Activated CD4-positive, alpha-beta T cell treated with anti-CD3 and anti-CD28 coated beads for 48 hours (primary cell): ENCODE results near the gene ABHD1.
"Not testable (repeated sequence)": the region's sequence is repeated elsewhere in the genome, so short reads cannot be mapped to it uniquely, and the experiment has no call there.

ENCODE experiments used
- DNase-seq: peaks from one replicate; pipeline ENCODE4 v3.0.0-alpha.2; 2020

ABHD1 gene

DNA sequence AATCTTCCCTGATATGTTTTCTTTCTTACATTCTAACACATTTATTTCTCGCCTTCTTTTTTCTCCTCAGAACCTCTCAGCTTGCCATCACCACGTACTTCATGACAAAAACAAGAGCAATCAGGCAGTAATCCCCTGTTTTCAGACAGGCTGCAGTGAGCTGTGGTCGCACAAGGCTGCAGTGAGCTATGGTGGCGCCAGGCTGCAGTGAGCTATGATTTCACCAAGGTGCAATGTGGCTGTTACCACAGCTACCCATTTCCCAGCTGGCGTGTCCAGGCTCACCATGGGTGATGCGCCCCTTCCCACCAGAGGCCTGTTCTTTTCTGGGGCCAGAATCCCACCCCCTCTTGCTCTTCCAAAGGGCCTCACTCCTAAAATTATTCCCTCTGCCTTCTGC lies 51.0 kb downstream of the ABHD1 start:
- no peak for DNase-seq

DNA sequence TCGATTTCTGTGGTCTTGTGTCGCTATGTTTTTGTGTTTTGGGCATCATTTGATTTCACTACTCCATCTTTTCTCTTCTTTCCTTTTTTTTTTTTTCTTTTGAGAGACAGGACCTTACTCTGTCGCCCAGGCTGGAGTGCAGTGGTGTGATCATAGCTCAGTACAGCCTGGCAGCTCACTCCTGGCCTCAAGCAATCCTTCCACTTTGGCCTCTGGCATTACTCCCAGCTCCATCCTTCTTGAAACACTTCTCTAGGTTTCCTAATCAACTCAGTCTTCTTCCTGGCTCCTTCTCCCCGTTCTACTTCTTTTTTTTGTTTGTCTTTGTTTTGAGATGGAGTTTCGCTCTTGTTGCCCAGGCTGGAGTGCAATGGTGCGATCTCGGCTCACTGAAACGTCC lies 51.7 kb downstream of the ABHD1 start:
- DNase-seq, result no peak

DNA sequence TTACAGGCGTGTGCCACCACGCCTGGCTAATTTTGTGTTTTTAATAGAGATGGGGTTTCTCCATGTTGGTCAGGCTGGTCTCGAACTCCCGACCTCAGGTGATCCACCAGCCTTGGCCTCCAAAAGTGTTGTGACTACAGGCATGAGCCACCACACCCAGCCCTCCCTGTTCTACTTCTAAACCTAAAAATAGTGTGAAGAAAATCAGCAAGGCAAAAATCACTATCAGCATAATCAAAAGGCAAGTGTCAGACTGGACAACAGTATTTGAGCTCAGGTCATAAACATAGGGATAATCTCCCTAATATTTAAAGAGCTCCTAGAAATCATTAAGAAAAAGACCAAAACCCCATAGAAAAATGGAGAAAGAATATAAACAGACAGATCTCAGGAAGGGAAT lies 52.2 kb downstream of the ABHD1 start:
- not testable (repeated sequence) for DNase-seq

DNA sequence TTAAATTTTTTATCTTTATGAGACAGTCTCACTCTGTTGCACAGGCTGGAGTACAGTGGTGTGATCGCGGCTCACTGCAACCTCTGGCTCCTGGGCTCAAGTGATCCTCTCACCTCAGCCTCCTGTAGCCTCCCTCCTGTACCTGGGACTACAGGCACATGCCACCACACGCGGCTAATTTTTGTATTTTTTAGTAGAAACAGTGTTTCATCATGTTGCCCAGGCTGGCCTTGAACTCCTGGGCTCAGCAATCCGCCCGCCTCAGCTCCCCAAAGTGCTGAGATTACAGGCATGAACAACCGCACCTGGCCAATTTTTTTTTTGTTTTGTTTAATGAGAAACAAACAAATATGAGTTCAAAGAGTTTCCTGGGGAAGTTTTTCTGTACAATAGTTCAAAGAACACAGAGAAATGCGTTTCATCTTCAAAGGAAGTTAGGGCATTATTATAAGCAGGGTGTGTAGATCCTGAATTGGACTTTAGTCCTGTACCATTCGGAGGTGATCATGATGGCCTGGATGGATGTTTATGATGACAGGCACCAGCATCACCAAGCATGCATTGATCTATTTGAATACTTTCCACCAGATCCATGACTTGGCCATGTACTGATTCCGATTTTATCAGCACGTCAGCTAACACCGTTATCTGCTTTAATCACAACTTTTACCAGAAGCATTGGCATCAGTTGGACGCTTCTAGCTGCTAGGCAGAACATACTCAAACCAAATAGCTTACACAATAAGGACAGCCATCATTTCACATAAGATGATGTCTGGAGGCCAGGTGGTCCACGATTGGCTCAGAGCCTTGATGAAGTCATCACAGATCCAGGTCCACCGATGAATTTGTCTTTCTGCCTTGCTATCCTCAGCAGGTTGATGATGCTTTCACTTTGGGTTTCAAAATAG lies 54.1 kb downstream of the ABHD1 start:
- no peak for DNase-seq

DNA sequence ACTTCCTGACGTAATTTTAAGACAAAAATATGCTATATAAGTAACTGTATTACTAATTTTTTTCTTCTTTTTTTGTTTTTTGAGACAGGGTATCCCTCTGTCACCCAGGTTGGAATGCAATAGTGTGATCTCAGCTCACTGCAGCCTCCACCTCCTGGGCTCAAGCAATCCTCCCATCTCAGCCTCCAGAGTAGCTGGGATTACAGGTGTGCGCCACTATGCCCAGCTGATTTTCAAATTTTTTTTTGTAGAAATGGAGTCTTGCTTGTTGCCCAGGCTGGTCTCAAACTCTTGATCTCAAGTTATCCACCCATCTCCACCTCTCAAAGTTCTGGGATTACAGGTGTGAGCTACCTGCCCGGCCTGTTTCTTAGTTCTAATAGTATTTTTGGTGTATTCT lies 54.9 kb downstream of the ABHD1 start:
- DNase-seq, result no peak

DNA sequence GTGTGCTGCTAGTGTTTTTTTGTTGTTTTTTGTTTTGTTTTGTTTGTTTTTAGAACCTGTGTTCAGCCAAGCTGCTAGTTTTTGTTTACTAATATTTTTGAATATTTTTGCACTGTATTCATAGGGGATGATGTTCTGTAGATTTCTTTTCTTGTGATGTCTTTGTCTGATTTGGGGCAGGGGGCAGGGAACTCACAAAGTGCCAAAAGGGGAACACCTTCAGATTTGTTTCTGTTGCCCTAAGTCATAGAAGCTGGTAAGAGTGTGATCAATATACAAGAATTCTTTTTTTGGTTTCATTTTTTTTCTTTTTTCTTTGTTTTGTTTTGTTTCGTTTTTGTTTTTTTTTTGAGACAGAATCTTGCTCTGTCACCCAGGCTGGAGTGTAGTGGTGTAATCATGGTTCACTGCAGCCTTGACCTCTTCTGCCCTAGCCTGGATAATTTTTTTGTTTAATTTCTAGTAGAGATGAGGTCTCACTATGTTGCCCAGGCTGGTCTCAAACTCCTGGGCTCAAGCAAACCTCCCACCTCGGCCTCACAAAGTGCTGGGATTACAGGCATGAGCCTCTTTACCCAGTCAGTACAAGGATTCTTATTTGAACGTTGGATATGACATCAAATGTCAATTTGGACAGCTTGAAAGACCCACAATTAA lies 55.9 kb downstream of the ABHD1 start:
- DNase-seq, result no peak
